Duodenal mucosa (tissue), 2 donors: ENCODE data around the gene C1QTNF5.

Experiments used
- H3K27ac ChIP-seq: one replicate; pipeline ENCODE4 v1.7.0; 2013; ENCODE audit warnings: low read depth, low read length
- H3K27me3 ChIP-seq, 2 donors: one replicate each; pipeline ENCODE4 v1.7.0; 2013; ENCODE audit warnings: low read length in 2 of 2, control low read depth in 1 of 2; ENCODE audit not compliant: insufficient read depth in 2 of 2, control insufficient read depth in 1 of 2
- H3K36me3 ChIP-seq, 2 donors: one replicate each; pipeline ENCODE4 v1.7.0; 2013; ENCODE audit warnings: low read length in 2 of 2, control low read depth in 1 of 2; ENCODE audit not compliant: insufficient read depth in 2 of 2, control insufficient read depth in 1 of 2
- H3K4me1 ChIP-seq, 2 donors: one replicate each; pipeline ENCODE4 v1.7.0; 2013; ENCODE audit warnings: low read length in 2 of 2, control low read depth in 1 of 2; ENCODE audit not compliant: insufficient read depth in 2 of 2, control insufficient read depth in 1 of 2
- H3K4me3 ChIP-seq, 2 donors: one replicate each; pipeline ENCODE4 v1.7.0; 2013; ENCODE audit warnings: low read length in 2 of 2, low read depth in 1 of 2
- H3K9ac ChIP-seq, 2 donors: one replicate each; pipeline ENCODE4 v1.7.0; 2013; ENCODE audit warnings: low read length in 2 of 2, low read depth in 1 of 2
- H3K9me3 ChIP-seq, 2 donors: one replicate each; pipeline ENCODE4 v1.7.0; 2013; ENCODE audit warnings: low read length in 2 of 2, control low read depth in 1 of 2; ENCODE audit not compliant: control insufficient read depth in 1 of 2

Gene C1QTNF5

GRCh38 chr11:119317592-119318239 is 23.0 kb downstream of the C1QTNF5 start:
- Histone ChIP-seq H3K27ac (peak overlapping the region; percentile 73), H3K9ac (peak overlapping the region in 1 of 2 donors; percentile 10), H3K4me3 (peak overlapping the region in 1 of 2 donors; percentile 32), H3K4me1 (peaks cover 17 to 57% of the 10 kb centered on the region in 2 donors), H3K36me3 (no peaks in the 10 kb centered on the region), H3K27me3 (peaks cover 35 to 46% of the 10 kb centered on the region in 2 donors), H3K9me3 (no peaks in the 10 kb centered on the region)

- H3K9ac ChIP-seq = peak within 1 kb of the TSS in 1 of 2 donors; percentile 51
- peak within 1 kb of the TSS; percentile 73 for H3K27ac ChIP-seq
- peak within 1 kb of the TSS; percentile 66 to 70 for H3K4me3 ChIP-seq
- H3K36me3 ChIP-seq = peaks cover 0 to 4% of the 10 kb centered on the region in 2 donors
- peaks cover 35 to 46% of the 10 kb centered on the region in 2 donors for H3K27me3 ChIP-seq
- H3K9me3 ChIP-seq = no peaks in the 10 kb centered on the region
- peaks cover 17 to 53% of the 10 kb centered on the region in 2 donors for H3K4me1 ChIP-seq
These were observed 23.7 kb downstream of the C1QTNF5 start, which contains the start of gene MCAM for GRCh38 chr11:119316729-119317591. Gene MCAM, minus strand, starts transcription at chr11:119317130. Its CDS starts 29 bp downstream, at chr11:119317101.

GRCh38 chr11:119316016-119316728 is 24.5 kb downstream of the C1QTNF5 start:
- Histone ChIP-seq H3K27me3 (peaks cover 35 to 42% of the 10 kb centered on the region in 2 donors), H3K4me3 (peak overlapping the region; percentile 66 to 70), H3K9ac (peak overlapping the region; percentile 25 to 51), H3K36me3 (peaks cover 0 to 4% of the 10 kb centered on the region in 2 donors), H3K9me3 (no peaks in the 10 kb centered on the region), H3K27ac (peak overlapping the region; percentile 66), H3K4me1 (peaks cover 17 to 46% of the 10 kb centered on the region in 2 donors)

- Histone ChIP-seq H3K27ac (peak overlapping the region; percentile 66), H3K4me1 (peaks cover 13 to 38% of the 10 kb centered on the region in 2 donors), H3K9me3 (no peaks in the 10 kb centered on the region), H3K9ac (peak overlapping the region; percentile 25 to 51), H3K4me3 (peak overlapping the region; percentile 66 to 70), H3K27me3 (peaks cover 35 to 42% of the 10 kb centered on the region in 2 donors), H3K36me3 (peaks cover 0 to 4% of the 10 kb centered on the region in 2 donors)
These were observed 25.3 kb downstream of the C1QTNF5 start for GRCh38 chr11:119315131-119316015.

GRCh38 chr11:119314726-119315125 is 26.0 kb downstream of the C1QTNF5 start:
- peak overlapping the region; percentile 66 to 70 for H3K4me3 ChIP-seq
- no peak overlapping the region for H3K27ac ChIP-seq
- H3K36me3 ChIP-seq = peaks cover 0 to 4% of the 10 kb centered on the region in 2 donors
- peaks cover 35 to 42% of the 10 kb centered on the region in 2 donors for H3K27me3 ChIP-seq
- H3K9me3 ChIP-seq = no peaks in the 10 kb centered on the region
- H3K9ac ChIP-seq = peak overlapping the region in 1 of 2 donors; percentile 51
- H3K4me1 ChIP-seq = peaks cover 11 to 38% of the 10 kb centered on the region in 2 donors

- Histone ChIP-seq H3K36me3 (peaks cover 7 to 10% of the 10 kb centered on the region in 2 donors), H3K27ac (no peak overlapping the region), H3K9ac (no peak overlapping the region), H3K4me1 (peaks cover 7 to 10% of the 10 kb centered on the region in 2 donors), H3K9me3 (no peaks in the 10 kb centered on the region), H3K27me3 (peaks cover 12 to 16% of the 10 kb centered on the region in 2 donors), H3K4me3 (no peak overlapping the region)
These were observed 30.0 kb downstream of the C1QTNF5 start for GRCh38 chr11:119310682-119311052.

- peaks cover 7 to 12% of the 10 kb centered on the region in 2 donors for H3K36me3 ChIP-seq
- no peak overlapping the region for H3K27ac ChIP-seq
- H3K27me3 ChIP-seq = peaks cover 6 to 12% of the 10 kb centered on the region in 2 donors
- peaks cover 1 to 5% of the 10 kb centered on the region in 2 donors for H3K4me1 ChIP-seq
- H3K9me3 ChIP-seq = no peaks in the 10 kb centered on the region
- no peak overlapping the region for H3K4me3 ChIP-seq
- no peak overlapping the region for H3K9ac ChIP-seq
These were observed 30.6 kb downstream of the C1QTNF5 start for GRCh38 chr11:119309953-119310681.

GRCh38 chr11:119309411-119309810 is 31.3 kb downstream of the C1QTNF5 start:
- Histone ChIP-seq H3K9me3 (no peaks in the 10 kb centered on the region), H3K4me1 (no peaks in the 10 kb centered on the region), H3K27me3 (peaks cover 0 to 4% of the 10 kb centered on the region in 2 donors), H3K4me3 (no peak overlapping the region), H3K9ac (no peak overlapping the region), H3K27ac (no peak overlapping the region), H3K36me3 (peaks cover 7 to 14% of the 10 kb centered on the region in 2 donors)
